Measurements from ENCODE around the gene PARVA. TPM values are rescaled to one million over a fixed set of nuclear protein-coding genes. Genes with fewer than 3 reads are reported as not detected.

Gene PARVA
- total and polyA plus RNA-seq, 2 of the 4 experiments (the other 2 are of a cell fraction) = 65.2 to 80.2 TPM

- ChIA-PET POLR2A (ENCODE audit: unreplicated experiment) (no interaction called here), CTCF (interaction anchor here (0.7 kb wide), 1 partner anchor 789 kb away, joined by 6 read pairs; no protein-coding TSS in a partner anchor)
- no peak overlapping the region for H4K5ac ChIP-seq (ENCODE audit: low read depth, low read length)
- H3K18ac ChIP-seq (ENCODE audit: low read depth, low read length) = no peak overlapping the region
- H3K79me1 ChIP-seq (ENCODE audit: low read depth in 1 of 2, low read length in 2 of 2) = peaks cover 29 to 78% of the 10 kb centered on the region in 2 experiments
- H3K56ac ChIP-seq (ENCODE audit: extremely low read depth, insufficient read depth, low read length) = no peak overlapping the region
- no peak overlapping the region for H4K8ac ChIP-seq (ENCODE audit: low read depth in 2 of 2, low read length in 2 of 2)
- no peak overlapping the region for H3K14ac ChIP-seq (replicated peaks; ENCODE audit: low read depth, low read length)
- in situ Hi-C loops (cut with MboI; ENCODE audit: low sequenced_read_pairs) (no loop called here), intact Hi-C loops (cut with micrococcal nuclease) (no loop called here), dilution Hi-C loops (cut with HindIII; ENCODE audit: low sequenced_read_pairs, unreplicated experiment) (no loop called here)
- no TSS peak for BruUV-seq (replicated peaks)
- no peak overlapping the region for H3K27ac ChIP-seq (ENCODE audit: insufficient read depth, low read length)
- ATAC-seq (ENCODE audit: low read depth) (no peak), DNase-seq (no peak)
- no peak overlapping the region for H3K23ac ChIP-seq (ENCODE audit: low read depth, low read length)
- H3K9me3 ChIP-seq (ENCODE audit: control insufficient read depth, insufficient read depth, low read length) = peaks cover 3% of the 10 kb centered on the region; the same call in 1 of the 2 replicates
- no peak overlapping the region for H3K9ac ChIP-seq (ENCODE audit: low read depth, low read length)
- H2BK20ac ChIP-seq (ENCODE audit: low read depth, low read length) = no peak overlapping the region
- H2AK9ac ChIP-seq (replicated peaks; ENCODE audit: low read depth, low read length, poor library complexity) = no peak overlapping the region
- H2BK15ac ChIP-seq (ENCODE audit: low read depth, low read length) = no peak overlapping the region
- no peak overlapping the region for H2BK120ac ChIP-seq (ENCODE audit: low read depth, low read length)
- no peak overlapping the region for H3K4me3 ChIP-seq (ENCODE audit: insufficient read depth, low read depth, low read length)
- H2AK5ac ChIP-seq (ENCODE audit: low read depth, low read length) = no peak overlapping the region
- H3K36me3 ChIP-seq (ENCODE audit: control insufficient read depth, insufficient read depth, low read length) = peaks cover 13% of the 10 kb centered on the region
- H4K91ac ChIP-seq (ENCODE audit: insufficient read depth, low read depth, low read length) = no peak overlapping the region
- H3K9me1 ChIP-seq (ENCODE audit: insufficient read depth, low read length) = peaks cover 28% of the 10 kb centered on the region
- H2AFZ ChIP-seq (replicated peaks; ENCODE audit: low read length, poor library complexity) = no peak overlapping the region
- H3K4me1 ChIP-seq (ENCODE audit: control insufficient read depth, insufficient read depth, low read length) = peaks cover 28% of the 10 kb centered on the region
- no peak overlapping the region for H3K4me2 ChIP-seq (ENCODE audit: low read depth, low read length)
- no peaks in the 10 kb centered on the region for H3K27me3 ChIP-seq (ENCODE audit: control insufficient read depth, insufficient read depth, low read length)
- H3K4ac ChIP-seq (ENCODE audit: low read depth, low read length) = no peak overlapping the region
- peak overlapping the region; percentile 22 for H2BK5ac ChIP-seq (ENCODE audit: low read depth, low read length, poor library complexity, severe bottlenecking)
- TF ChIP-seq BHLHE40 (IDR thresholded peaks at IDR 0.05; ENCODE audit: low read depth, low read length) (no peak), POLR2A (IDR thresholded peaks at IDR 0.05; ENCODE audit: low read depth, low read length) (no peak), RCOR1 (IDR thresholded peaks at IDR 0.05; ENCODE audit: insufficient replicate concordance, low read length) (no peak), CEBPB (IDR thresholded peaks at IDR 0.05; ENCODE audit: low read depth, low read length) (no peak), FOS (IDR thresholded peaks at IDR 0.05; ENCODE audit: low read depth, low read length) (no peak), SMC3 (IDR thresholded peaks at IDR 0.05; ENCODE audit: low read depth, low read length) (no peak), CHD1 (IDR thresholded peaks at IDR 0.05; ENCODE audit: low read depth, low read length) (no peak), MXI1 (IDR thresholded peaks at IDR 0.05; ENCODE audit: borderline replicate concordance, low read depth, low read length) (no peak), MAFK (IDR thresholded peaks at IDR 0.05; ENCODE audit: low read depth, low read length) (no peak), NFE2L2 (IDR thresholded peaks at IDR 0.05; ENCODE audit: low read depth, low read length) (no peak), RFX5 (IDR thresholded peaks at IDR 0.05; ENCODE audit: low read depth, low read length) (no peak), RAD21 (IDR thresholded peaks at IDR 0.05; ENCODE audit: low read length) (no peak), MAZ (IDR thresholded peaks at IDR 0.05; ENCODE audit: borderline replicate concordance, low read depth, low read length) (no peak)
- TF ChIP-seq, protein P1, sequence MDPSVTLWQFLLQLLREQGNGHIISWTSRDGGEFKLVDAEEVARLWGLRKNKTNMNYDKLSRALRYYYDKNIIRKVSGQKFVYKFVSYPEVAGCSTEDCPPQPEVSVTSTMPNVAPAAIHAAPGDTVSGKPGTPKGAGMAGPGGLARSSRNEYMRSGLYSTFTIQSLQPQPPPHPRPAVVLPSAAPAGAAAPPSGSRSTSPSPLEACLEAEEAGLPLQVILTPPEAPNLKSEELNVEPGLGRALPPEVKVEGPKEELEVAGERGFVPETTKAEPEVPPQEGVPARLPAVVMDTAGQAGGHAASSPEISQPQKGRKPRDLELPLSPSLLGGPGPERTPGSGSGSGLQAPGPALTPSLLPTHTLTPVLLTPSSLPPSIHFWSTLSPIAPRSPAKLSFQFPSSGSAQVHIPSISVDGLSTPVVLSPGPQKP (IDR thresholded peaks at IDR 0.05; ENCODE audit: borderline replicate concordance, low read depth, low read length) = no peak
- TF ChIP-seq, protein P2, sequence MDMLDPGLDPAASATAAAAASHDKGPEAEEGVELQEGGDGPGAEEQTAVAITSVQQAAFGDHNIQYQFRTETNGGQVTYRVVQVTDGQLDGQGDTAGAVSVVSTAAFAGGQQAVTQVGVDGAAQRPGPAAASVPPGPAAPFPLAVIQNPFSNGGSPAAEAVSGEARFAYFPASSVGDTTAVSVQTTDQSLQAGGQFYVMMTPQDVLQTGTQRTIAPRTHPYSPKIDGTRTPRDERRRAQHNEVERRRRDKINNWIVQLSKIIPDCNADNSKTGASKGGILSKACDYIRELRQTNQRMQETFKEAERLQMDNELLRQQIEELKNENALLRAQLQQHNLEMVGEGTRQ (IDR thresholded peaks at IDR 0.05; ENCODE audit: low read depth, low read length) = no peak
- peaks cover 48% of the 10 kb centered on the region for H4K20me1 ChIP-seq (ENCODE audit: insufficient read depth, low read length)
- 100% methylated on average over 1 of the region's 6 CpGs; no CpG with 5 or more reads in 1 of the 2 experiments for WGBS, 2 experiments (ENCODE audit: extremely low coverage in 2 of 2, insufficient read length in 1 of 2)
These were observed 17.2 kb downstream of the PARVA start for GRCh38 chr11:12394601-12395000.
